HepG2 (cell line): ENCODE results near the gene MILR1. TPM values are rescaled to one million over a fixed set of nuclear protein-coding genes. Genes with fewer than 3 reads are reported as not detected.

Source experiments
- POGZ ChIP-seq: sonication (generic); formaldehyde crosslinking; IDR thresholded peaks from 2 replicates; pipeline ENCODE4 v1.4.0; 2020; ENCODE audit warnings: mild to moderate bottlenecking, missing genetic modification reagents
- PRMT3 ChIP-seq: sonication (generic); formaldehyde crosslinking; IDR thresholded peaks from 2 replicates; pipeline ENCODE4 v1.8.1; 2022; ENCODE audit warnings: low read depth, mild to moderate bottlenecking, moderate library complexity, missing genetic modification reagents, borderline replicate concordance
- REXO4 ChIP-seq: sonication (generic); formaldehyde crosslinking; IDR thresholded peaks from 2 replicates; pipeline ENCODE4 v1.8.0; 2022; ENCODE audit warnings: missing genetic modification reagents, mild to moderate bottlenecking, borderline replicate concordance
- ZBTB21 ChIP-seq: sonication (generic); formaldehyde crosslinking; IDR thresholded peaks from 2 replicates; pipeline ENCODE4 v1.4.0; 2020; ENCODE audit warnings: missing genetic modification reagents
- ZFP37 ChIP-seq: sonication (generic); formaldehyde crosslinking; IDR thresholded peaks from 2 replicates; pipeline ENCODE4 v1.4.0; 2020; ENCODE audit warnings: missing genetic modification reagents, borderline replicate concordance
- ZNF10 ChIP-seq: sonication (generic); formaldehyde crosslinking; IDR thresholded peaks from 2 replicates; pipeline ENCODE4 v1.4.0; 2020; ENCODE audit warnings: mild to moderate bottlenecking, low read depth, missing genetic modification reagents, borderline replicate concordance
- ZNF225 ChIP-seq: sonication (generic); formaldehyde crosslinking; IDR thresholded peaks from 2 replicates; pipeline ENCODE4 v1.4.0; 2020; ENCODE audit warnings: mild to moderate bottlenecking, missing genetic modification reagents
- ZNF547 ChIP-seq: sonication (generic); formaldehyde crosslinking; IDR thresholded peaks from 2 replicates; pipeline ENCODE4 v1.5.1; 2020; ENCODE audit warnings: mild to moderate bottlenecking, missing genetic modification reagents
- polyA plus RNA-seq, 8 experiments: library from polyadenylated mRNA; depleted of rRNA in 3 of 8; stranded (reverse) in 7 of 8; unstranded in 1 of 8; fragments of >200 nt; fragmentation: Illumina TruSeq in 4 of 8; extraction: Trizol in 4 of 8; gene quantifications; 2 replicates each; pipeline versions ENCODE4 v1.2.1 to v1.2.3, GENCODE V29; 2011 to 2016; ENCODE audit warnings: low read depth in 4 of 8, missing spikeins in 1 of 8, mixed read lengths in 1 of 8; ENCODE audit not compliant: insufficient read depth in 1 of 8
- total RNA-seq, 5 experiments: library from RNA; depleted of rRNA; stranded (reverse); fragments of >200 nt; fragmentation: Illumina TruSeq; extraction: Trizol; gene quantifications; 2 replicates each; pipeline ENCODE4 v1.2.3, GENCODE V29; 2016; ENCODE audit warnings: low read depth in 1 of 5
- TF ChIP-seq, protein P1 (sequence below): IDR thresholded peaks from 2 replicates; pipeline ENCODE4 v1.6.1; 2016; ENCODE audit warnings: low read depth, borderline replicate concordance
- TF ChIP-seq, protein P2 (sequence below): sonication (generic); formaldehyde crosslinking; conservative IDR thresholded peaks from 2 replicates; pipeline ENCODE4 v1.8.0; 2022; ENCODE audit warnings: missing genetic modification reagents
- TF ChIP-seq, protein P3 (sequence below): IDR thresholded peaks from 2 replicates; pipeline ENCODE4 v1.6.1; 2012; ENCODE audit warnings: inconsistent platforms
- TF ChIP-seq, protein P4 (sequence below): sonication (generic); formaldehyde crosslinking; IDR thresholded peaks from 2 replicates; pipeline ENCODE4 v1.4.0; 2020; ENCODE audit warnings: missing genetic modification reagents
- TF ChIP-seq, protein P5 (sequence below): sonication (generic); formaldehyde crosslinking; IDR thresholded peaks from 2 replicates; pipeline ENCODE4 v1.4.0; 2020; ENCODE audit warnings: low read depth, missing genetic modification reagents
- TF ChIP-seq, protein P6 (sequence below): sonication (generic); formaldehyde crosslinking; IDR thresholded peaks from 2 replicates; pipeline ENCODE4 v1.8.1; 2023; ENCODE audit warnings: missing genetic modification reagents, inconsistent platforms, borderline replicate concordance
- TF ChIP-seq, protein P7 (sequence below): sonication (generic); formaldehyde crosslinking; IDR thresholded peaks from 2 replicates; pipeline ENCODE4 v1.5.0; 2020; ENCODE audit warnings: mild to moderate bottlenecking, missing genetic modification reagents
- TF ChIP-seq, protein P8 (sequence below): sonication (generic); formaldehyde crosslinking; IDR thresholded peaks from 2 replicates; pipeline ENCODE4 v1.4.0; 2020; ENCODE audit warnings: mild to moderate bottlenecking, missing genetic modification reagents

MILR1 gene
- total and polyA plus RNA-seq, 2 of the 13 experiments (the other 11 are each of a cell fraction or from before 2014, with no cell fraction given), result 0.27 to 1.7 TPM

DNA sequence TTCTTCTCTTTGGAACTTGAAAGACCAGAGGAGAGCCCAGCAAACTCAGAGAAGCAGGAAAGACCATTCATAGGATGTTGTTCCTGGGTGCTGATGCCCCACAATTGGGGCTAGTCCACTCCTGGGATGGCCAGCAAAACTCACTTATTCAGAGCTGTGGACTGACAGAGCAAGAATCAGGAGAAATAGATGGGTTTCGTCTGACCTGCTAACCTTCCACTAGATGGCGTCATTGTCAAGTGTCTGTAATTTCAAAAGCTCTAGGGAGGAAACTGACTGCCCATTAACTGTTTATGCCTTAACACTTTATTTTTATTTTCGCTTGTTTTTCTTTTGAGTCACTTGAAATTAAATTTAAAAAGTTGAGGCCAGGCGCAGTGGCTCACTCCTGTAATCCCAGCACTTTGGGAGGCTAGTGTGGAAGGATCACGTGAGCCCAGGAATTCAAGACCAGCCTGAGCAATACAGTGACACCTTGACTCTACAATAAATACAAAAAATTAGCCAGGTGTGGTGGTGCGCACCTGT lies 28.7 kb upstream of the MILR1 start (continued):
- TF ChIP-seq, protein P1, sequence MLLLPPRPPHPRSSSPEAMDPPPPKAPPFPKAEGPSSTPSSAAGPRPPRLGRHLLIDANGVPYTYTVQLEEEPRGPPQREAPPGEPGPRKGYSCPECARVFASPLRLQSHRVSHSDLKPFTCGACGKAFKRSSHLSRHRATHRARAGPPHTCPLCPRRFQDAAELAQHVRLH (CRISPR knock-in tag), result no peak
- TF ChIP-seq, protein P2, sequence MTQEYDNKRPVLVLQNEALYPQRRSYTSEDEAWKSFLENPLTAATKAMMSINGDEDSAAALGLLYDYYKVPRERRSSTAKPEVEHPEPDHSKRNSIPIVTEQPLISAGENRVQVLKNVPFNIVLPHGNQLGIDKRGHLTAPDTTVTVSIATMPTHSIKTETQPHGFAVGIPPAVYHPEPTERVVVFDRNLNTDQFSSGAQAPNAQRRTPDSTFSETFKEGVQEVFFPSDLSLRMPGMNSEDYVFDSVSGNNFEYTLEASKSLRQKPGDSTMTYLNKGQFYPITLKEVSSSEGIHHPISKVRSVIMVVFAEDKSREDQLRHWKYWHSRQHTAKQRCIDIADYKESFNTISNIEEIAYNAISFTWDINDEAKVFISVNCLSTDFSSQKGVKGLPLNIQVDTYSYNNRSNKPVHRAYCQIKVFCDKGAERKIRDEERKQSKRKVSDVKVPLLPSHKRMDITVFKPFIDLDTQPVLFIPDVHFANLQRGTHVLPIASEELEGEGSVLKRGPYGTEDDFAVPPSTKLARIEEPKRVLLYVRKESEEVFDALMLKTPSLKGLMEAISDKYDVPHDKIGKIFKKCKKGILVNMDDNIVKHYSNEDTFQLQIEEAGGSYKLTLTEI, result no peak
- TF ChIP-seq, protein P3, sequence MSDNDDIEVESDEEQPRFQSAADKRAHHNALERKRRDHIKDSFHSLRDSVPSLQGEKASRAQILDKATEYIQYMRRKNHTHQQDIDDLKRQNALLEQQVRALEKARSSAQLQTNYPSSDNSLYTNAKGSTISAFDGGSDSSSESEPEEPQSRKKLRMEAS, result no peak
- TF ChIP-seq, protein P4, sequence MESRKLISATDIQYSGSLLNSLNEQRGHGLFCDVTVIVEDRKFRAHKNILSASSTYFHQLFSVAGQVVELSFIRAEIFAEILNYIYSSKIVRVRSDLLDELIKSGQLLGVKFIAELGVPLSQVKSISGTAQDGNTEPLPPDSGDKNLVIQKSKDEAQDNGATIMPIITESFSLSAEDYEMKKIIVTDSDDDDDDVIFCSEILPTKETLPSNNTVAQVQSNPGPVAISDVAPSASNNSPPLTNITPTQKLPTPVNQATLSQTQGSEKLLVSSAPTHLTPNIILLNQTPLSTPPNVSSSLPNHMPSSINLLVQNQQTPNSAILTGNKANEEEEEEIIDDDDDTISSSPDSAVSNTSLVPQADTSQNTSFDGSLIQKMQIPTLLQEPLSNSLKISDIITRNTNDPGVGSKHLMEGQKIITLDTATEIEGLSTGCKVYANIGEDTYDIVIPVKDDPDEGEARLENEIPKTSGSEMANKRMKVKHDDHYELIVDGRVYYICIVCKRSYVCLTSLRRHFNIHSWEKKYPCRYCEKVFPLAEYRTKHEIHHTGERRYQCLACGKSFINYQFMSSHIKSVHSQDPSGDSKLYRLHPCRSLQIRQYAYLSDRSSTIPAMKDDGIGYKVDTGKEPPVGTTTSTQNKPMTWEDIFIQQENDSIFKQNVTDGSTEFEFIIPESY (CRISPR knock-in tag), result 0 out of 2 replicates have a peak, but pooled peaks have one; percentile 8
- TF ChIP-seq, protein P5, sequence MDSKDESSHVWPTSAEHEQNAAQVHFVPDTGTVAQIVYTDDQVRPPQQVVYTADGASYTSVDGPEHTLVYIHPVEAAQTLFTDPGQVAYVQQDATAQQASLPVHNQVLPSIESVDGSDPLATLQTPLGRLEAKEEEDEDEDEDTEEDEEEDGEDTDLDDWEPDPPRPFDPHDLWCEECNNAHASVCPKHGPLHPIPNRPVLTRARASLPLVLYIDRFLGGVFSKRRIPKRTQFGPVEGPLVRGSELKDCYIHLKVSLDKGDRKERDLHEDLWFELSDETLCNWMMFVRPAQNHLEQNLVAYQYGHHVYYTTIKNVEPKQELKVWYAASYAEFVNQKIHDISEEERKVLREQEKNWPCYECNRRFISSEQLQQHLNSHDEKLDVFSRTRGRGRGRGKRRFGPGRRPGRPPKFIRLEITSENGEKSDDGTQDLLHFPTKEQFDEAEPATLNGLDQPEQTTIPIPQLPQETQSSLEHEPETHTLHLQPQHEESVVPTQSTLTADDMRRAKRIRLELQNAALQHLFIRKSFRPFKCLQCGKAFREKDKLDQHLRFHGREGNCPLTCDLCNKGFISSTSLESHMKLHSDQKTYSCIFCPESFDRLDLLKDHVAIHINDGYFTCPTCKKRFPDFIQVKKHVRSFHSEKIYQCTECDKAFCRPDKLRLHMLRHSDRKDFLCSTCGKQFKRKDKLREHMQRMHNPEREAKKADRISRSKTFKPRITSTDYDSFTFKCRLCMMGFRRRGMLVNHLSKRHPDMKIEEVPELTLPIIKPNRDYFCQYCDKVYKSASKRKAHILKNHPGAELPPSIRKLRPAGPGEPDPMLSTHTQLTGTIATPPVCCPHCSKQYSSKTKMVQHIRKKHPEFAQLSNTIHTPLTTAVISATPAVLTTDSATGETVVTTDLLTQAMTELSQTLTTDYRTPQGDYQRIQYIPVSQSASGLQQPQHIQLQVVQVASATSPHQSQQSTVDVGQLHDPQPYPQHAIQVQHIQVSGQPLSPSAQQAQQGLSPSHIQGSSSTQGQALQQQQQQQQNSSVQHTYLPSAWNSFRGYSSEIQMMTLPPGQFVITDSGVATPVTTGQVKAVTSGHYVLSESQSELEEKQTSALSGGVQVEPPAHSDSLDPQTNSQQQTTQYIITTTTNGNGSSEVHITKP (CRISPR knock-in tag), result no peak
- TF ChIP-seq ZNF10 (CRISPR knock-in tag), result no peak
- TF ChIP-seq ZBTB21, result no peak
- TF ChIP-seq, protein P6, sequence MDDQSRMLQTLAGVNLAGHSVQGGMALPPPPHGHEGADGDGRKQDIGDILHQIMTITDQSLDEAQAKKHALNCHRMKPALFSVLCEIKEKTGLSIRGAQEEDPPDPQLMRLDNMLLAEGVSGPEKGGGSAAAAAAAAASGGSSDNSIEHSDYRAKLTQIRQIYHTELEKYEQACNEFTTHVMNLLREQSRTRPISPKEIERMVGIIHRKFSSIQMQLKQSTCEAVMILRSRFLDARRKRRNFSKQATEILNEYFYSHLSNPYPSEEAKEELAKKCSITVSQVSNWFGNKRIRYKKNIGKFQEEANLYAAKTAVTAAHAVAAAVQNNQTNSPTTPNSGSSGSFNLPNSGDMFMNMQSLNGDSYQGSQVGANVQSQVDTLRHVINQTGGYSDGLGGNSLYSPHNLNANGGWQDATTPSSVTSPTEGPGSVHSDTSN (CRISPR knock-in tag), result no peak
- no peak for TF ChIP-seq REXO4 (CRISPR knock-in tag)
- no peak for TF ChIP-seq ZNF225
- TF ChIP-seq ZNF547, result no peak
- TF ChIP-seq PRMT3 (CRISPR knock-in tag), result no peak
- TF ChIP-seq POGZ (CRISPR knock-in tag), result no peak
- TF ChIP-seq ZFP37 (CRISPR knock-in tag), result no peak
- TF ChIP-seq, protein P7, sequence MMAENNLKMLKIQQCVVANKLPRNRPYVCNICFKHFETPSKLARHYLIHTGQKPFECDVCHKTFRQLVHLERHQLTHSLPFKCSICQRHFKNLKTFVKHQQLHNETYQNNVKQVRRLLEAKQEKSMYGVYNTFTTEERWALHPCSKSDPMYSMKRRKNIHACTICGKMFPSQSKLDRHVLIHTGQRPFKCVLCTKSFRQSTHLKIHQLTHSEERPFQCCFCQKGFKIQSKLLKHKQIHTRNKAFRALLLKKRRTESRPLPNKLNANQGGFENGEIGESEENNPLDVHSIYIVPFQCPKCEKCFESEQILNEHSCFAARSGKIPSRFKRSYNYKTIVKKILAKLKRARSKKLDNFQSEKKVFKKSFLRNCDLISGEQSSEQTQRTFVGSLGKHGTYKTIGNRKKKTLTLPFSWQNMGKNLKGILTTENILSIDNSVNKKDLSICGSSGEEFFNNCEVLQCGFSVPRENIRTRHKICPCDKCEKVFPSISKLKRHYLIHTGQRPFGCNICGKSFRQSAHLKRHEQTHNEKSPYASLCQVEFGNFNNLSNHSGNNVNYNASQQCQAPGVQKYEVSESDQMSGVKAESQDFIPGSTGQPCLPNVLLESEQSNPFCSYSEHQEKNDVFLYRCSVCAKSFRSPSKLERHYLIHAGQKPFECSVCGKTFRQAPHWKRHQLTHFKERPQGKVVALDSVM (CRISPR knock-in tag), result peak; percentile 59
- TF ChIP-seq, protein P8, sequence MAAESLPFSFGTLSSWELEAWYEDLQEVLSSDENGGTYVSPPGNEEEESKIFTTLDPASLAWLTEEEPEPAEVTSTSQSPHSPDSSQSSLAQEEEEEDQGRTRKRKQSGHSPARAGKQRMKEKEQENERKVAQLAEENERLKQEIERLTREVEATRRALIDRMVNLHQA, result no peak
